ENCODE data around the gene ZDHHC21. TPM values are rescaled to one million over a fixed set of nuclear protein-coding genes. Genes with fewer than 3 reads are reported as not detected.

Gene ZDHHC21
- total and polyA plus RNA-seq, 2 of the 8 experiments (the other 6 are each of a cell fraction or from before 2014, with no cell fraction given): 1.9 to 6.0 TPM

GRCh38 chr9:14722391-14723035 lies 29.3 kb upstream of the ZDHHC21 start, which contains the start of gene CER1 (continued):
- TF ChIP-seq CHD7 (IDR thresholded peaks at IDR 0.05; ENCODE audit: insufficient replicate concordance, low read length) (peak; percentile 26), KDM5A (IDR thresholded peaks at IDR 0.05; ENCODE audit: low read length) (no peak), EP300 (IDR thresholded peaks at IDR 0.05; ENCODE audit: borderline replicate concordance in 1 of 2, low read depth in 2 of 2, low read length in 2 of 2) (peak in 1 of 2 experiments; percentile 61; a peak in 1 of 3 replicates), POLR2AphosphoS5 (IDR thresholded peaks at IDR 0.05; ENCODE audit: low read depth, low read length) (no peak), MAFK (IDR thresholded peaks at IDR 0.05; ENCODE audit: low read depth, low read length) (no peak), TEAD4 (IDR thresholded peaks at IDR 0.05; ENCODE audit: low read depth, low read length) (peak; percentile 55), ATF2 (IDR thresholded peaks at IDR 0.05; ENCODE audit: low read length) (0 out of 2 replicates have a peak, but pooled peaks have one; percentile 32), TAF1 (IDR thresholded peaks at IDR 0.05; ENCODE audit: low read depth, low read length) (no peak)
